ENCODE data around the gene SCFD2.
"Not testable (repeated sequence)": the region's sequence is repeated elsewhere in the genome, so short reads cannot be mapped to it uniquely, and the experiment has no call there.

GRCh38 chr4:52992551-52992950 is 373.3 kb downstream of the SCFD2 start:
- TF ChIP-seq CTCF (IDR thresholded peaks at IDR 0.05 in 4 of 5, conservative IDR thresholded peaks at IDR 0.05 in 1 of 5); POLR2A (IDR thresholded peaks at IDR 0.05): not testable (repeated sequence)
